GM23338 (cell line): ENCODE data around the gene DDI2.

ENCODE experiments used
- CTCF ChIP-seq, 2 experiments: fragments of 200-600 bp in 1 of 2; sonication (generic) in 1 of 2; conservative IDR thresholded peaks; 2 replicates each; pipeline versions ENCODE4 v1.5.1 to v1.6.1; 2016 to 2017; ENCODE audit warnings: antibody characterized with exemption in 2 of 2, low read depth in 2 of 2, mild to moderate bottlenecking in 2 of 2, moderate library complexity in 1 of 2
- EZH2 ChIP-seq: fragments of 200-600 bp; sonication (generic); IDR thresholded peaks from one replicate; pipeline ENCODE4 v1.8.0; 2017; ENCODE audit warnings: antibody characterized with exemption, mild to moderate bottlenecking, low read depth; ENCODE audit not compliant: unreplicated experiment
- EZH2phosphoT487 ChIP-seq: fragments of 200-600 bp; sonication (generic); IDR thresholded peaks from one replicate; pipeline ENCODE4 v1.8.1; 2018; ENCODE audit warnings: antibody characterized with exemption; ENCODE audit not compliant: unreplicated experiment
- NANOG ChIP-seq: IDR thresholded peaks from 2 replicates; pipeline ENCODE4 v1.6.1; 2016; ENCODE audit warnings: antibody characterized with exemption, borderline replicate concordance
- POLR2AphosphoS5 ChIP-seq: IDR thresholded peaks from 2 replicates; pipeline ENCODE4 v1.6.1; 2016; ENCODE audit warnings: antibody characterized with exemption, low read depth
- STAT1 ChIP-seq: IDR thresholded peaks from one replicate; pipeline ENCODE4 v1.6.1; 2016; ENCODE audit warnings: antibody characterized with exemption; ENCODE audit not compliant: unreplicated experiment
- ZNF114 ChIP-seq: fragments of 250-450 bp; sonication (Bioruptor Pico); IDR thresholded peaks from 2 replicates; pipeline ENCODE4 v1.5.0; 2020; ENCODE audit warnings: mild to moderate bottlenecking, moderate library complexity
- TF ChIP-seq, protein P1 (sequence below): IDR thresholded peaks from one replicate; pipeline ENCODE4 v1.6.1; 2018; ENCODE audit warnings: antibody characterized with exemption; ENCODE audit not compliant: unreplicated experiment

GRCh38 chr1:15570861-15571260 lies 46.4 kb upstream of the DDI2 start:
- no peak for TF ChIP-seq CTCF (conservative IDR thresholded peaks at IDR 0.05; ENCODE audit: low read depth in 2 of 2)
- no peak for TF ChIP-seq POLR2AphosphoS5
- no peak for TF ChIP-seq EZH2phosphoT487
- TF ChIP-seq, protein P1, sequence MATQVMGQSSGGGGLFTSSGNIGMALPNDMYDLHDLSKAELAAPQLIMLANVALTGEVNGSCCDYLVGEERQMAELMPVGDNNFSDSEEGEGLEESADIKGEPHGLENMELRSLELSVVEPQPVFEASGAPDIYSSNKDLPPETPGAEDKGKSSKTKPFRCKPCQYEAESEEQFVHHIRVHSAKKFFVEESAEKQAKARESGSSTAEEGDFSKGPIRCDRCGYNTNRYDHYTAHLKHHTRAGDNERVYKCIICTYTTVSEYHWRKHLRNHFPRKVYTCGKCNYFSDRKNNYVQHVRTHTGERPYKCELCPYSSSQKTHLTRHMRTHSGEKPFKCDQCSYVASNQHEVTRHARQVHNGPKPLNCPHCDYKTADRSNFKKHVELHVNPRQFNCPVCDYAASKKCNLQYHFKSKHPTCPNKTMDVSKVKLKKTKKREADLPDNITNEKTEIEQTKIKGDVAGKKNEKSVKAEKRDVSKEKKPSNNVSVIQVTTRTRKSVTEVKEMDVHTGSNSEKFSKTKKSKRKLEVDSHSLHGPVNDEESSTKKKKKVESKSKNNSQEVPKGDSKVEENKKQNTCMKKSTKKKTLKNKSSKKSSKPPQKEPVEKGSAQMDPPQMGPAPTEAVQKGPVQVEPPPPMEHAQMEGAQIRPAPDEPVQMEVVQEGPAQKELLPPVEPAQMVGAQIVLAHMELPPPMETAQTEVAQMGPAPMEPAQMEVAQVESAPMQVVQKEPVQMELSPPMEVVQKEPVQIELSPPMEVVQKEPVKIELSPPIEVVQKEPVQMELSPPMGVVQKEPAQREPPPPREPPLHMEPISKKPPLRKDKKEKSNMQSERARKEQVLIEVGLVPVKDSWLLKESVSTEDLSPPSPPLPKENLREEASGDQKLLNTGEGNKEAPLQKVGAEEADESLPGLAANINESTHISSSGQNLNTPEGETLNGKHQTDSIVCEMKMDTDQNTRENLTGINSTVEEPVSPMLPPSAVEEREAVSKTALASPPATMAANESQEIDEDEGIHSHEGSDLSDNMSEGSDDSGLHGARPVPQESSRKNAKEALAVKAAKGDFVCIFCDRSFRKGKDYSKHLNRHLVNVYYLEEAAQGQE = no peak
- TF ChIP-seq NANOG = no peak
- TF ChIP-seq STAT1 = no peak
- no peak for TF ChIP-seq ZNF114 (CRISPR knock-in tag)
- TF ChIP-seq EZH2 = no peak
